RWPE2 (cell line): Measurements from ENCODE around the gene GPATCH8.
"Not testable (repeated sequence)": the region's sequence is repeated elsewhere in the genome, so short reads cannot be mapped to it uniquely, and the experiment has no call there.

Experiments used
- ATAC-seq: fragments of 200-7000 bp; cut with Tn5 transposase; 3 replicates; pipeline ENCODE4 v1.9.1; 2021; ENCODE audit warnings: low read depth
- DNase-seq: peaks from one replicate; pipeline ENCODE4 v3.0.0-alpha.2; 2020; ENCODE audit warnings: low spot score
- H3K27ac ChIP-seq: fragments of 450-650 bp; 2 replicates; pipeline ENCODE4 v1.5.1; 2017; ENCODE audit warnings: mild to moderate bottlenecking; ENCODE audit not compliant: poor library complexity, severe bottlenecking
- H3K27me3 ChIP-seq: fragments of 250-450 bp; sonication (Bioruptor Pico); 2 replicates; pipeline ENCODE4 v1.5.1; 2021; ENCODE audit warnings: mild to moderate bottlenecking, moderate library complexity; ENCODE audit not compliant: insufficient read depth, poor library complexity, severe bottlenecking
- H3K36me3 ChIP-seq: fragments of 250-450 bp; sonication (Bioruptor Pico); 2 replicates; pipeline ENCODE4 v1.5.1; 2020; ENCODE audit warnings: low read depth, mild to moderate bottlenecking, moderate library complexity
- H3K4me1 ChIP-seq: fragments of 250-450 bp; sonication (Bioruptor Pico); 2 replicates; pipeline ENCODE4 v1.5.1; 2021; ENCODE audit warnings: mild to moderate bottlenecking, moderate library complexity; ENCODE audit not compliant: insufficient read depth, poor library complexity, severe bottlenecking
- H3K4me3 ChIP-seq: fragments of 250-450 bp; sonication (Bioruptor Pico); 2 replicates; pipeline ENCODE4 v1.5.1; 2021; ENCODE audit warnings: mild to moderate bottlenecking, moderate library complexity; ENCODE audit not compliant: severe bottlenecking
- H3K9me3 ChIP-seq: fragments of 250-450 bp; sonication (Bioruptor Pico); 2 replicates; pipeline ENCODE4 v1.5.1; 2021; ENCODE audit warnings: mild to moderate bottlenecking, moderate library complexity; ENCODE audit not compliant: severe bottlenecking
- TF ChIP-seq, protein P1 (sequence below): fragments of 450-650 bp; IDR thresholded peaks from one replicate; pipeline ENCODE4 v1.5.1; 2017; ENCODE audit warnings: mild to moderate bottlenecking, moderate library complexity; ENCODE audit not compliant: poor library complexity, severe bottlenecking

GPATCH8 gene

DNA sequence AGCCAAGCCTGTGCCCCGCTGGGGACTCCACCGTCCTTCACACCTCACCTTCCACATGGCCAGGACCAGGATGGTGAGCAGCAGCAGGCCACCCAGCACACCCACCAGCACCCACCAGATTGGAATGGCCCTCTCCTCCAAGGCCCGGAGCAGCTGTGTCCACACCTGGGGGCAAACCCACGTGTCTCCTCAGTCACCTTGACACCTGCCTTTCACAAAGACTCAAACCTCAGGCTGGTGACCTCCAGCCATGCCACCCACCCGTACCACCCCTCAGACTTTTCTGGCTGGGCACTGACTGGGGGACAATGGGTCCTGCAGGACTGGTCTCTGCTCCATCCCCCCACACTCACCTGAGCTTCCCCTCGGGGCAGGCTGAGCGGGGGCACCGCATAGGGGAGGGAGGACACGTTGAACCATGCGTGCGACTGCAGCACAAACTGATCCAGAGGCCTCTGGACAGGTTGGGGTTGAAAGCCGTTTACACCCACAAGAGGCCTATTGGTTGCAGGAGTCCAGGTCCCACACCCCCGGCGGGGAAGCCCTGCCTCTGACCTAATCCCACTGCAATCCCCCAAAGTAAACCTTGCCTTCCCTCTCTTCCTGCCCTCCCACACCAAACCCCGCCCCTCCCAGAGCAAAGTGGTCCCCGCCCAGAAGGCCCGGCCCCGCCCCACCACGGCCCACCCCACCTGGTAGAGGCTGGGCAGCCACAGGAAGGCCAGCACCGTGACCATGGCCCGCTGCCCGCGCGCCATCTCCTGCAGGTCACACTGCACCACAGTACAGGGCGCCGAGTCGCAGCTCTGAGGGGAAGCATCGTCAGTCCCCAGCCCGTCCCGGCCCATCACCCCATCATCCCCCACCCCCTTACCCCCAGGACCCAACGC lies 128.7 kb downstream of the GPATCH8 start:
- H3K36me3 ChIP-seq: no peaks in the 10 kb centered on the region
- H3K9me3 ChIP-seq: no peaks in the 10 kb centered on the region
- TF ChIP-seq, protein P1, sequence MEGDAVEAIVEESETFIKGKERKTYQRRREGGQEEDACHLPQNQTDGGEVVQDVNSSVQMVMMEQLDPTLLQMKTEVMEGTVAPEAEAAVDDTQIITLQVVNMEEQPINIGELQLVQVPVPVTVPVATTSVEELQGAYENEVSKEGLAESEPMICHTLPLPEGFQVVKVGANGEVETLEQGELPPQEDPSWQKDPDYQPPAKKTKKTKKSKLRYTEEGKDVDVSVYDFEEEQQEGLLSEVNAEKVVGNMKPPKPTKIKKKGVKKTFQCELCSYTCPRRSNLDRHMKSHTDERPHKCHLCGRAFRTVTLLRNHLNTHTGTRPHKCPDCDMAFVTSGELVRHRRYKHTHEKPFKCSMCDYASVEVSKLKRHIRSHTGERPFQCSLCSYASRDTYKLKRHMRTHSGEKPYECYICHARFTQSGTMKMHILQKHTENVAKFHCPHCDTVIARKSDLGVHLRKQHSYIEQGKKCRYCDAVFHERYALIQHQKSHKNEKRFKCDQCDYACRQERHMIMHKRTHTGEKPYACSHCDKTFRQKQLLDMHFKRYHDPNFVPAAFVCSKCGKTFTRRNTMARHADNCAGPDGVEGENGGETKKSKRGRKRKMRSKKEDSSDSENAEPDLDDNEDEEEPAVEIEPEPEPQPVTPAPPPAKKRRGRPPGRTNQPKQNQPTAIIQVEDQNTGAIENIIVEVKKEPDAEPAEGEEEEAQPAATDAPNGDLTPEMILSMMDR: no peak
- DNase-seq (no peak), ATAC-seq (no peak; the same call in 2 of the 3 replicates)
- no peaks in the 10 kb centered on the region for H3K4me1 ChIP-seq
- H3K4me3 ChIP-seq: no peak overlapping the region
- H3K27ac ChIP-seq: no peak overlapping the region
- no peaks in the 10 kb centered on the region for H3K27me3 ChIP-seq

DNA sequence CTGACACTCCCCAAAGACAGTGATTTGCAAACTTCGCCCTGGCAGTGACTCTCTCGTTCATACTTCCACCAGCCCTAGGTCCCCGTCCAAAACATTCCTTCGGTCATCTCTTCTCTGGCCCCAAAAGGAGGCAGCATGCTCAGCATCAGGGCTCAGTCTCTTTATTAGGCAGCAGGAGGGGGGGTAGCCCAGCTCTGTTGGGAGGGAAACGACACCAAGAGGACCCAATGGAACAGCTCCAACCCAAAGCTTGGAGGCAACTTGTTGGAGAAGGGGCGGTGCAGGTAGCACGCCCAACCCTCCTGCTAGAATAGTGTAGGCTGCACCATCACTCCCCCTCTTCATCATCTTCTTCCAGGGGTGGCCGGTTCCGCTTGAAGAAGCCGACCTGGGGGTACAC lies 131.2 kb downstream of the GPATCH8 start:
- Histone ChIP-seq H3K27me3 (no peaks in the 10 kb centered on the region), H3K27ac (no peak overlapping the region), H3K9me3 (no peaks in the 10 kb centered on the region), H3K36me3 (no peaks in the 10 kb centered on the region), H3K4me1 (no peaks in the 10 kb centered on the region), H3K4me3 (no peak overlapping the region)
- DNase-seq (no peak), ATAC-seq (no peak)
- TF ChIP-seq, protein P1: no peak

DNA sequence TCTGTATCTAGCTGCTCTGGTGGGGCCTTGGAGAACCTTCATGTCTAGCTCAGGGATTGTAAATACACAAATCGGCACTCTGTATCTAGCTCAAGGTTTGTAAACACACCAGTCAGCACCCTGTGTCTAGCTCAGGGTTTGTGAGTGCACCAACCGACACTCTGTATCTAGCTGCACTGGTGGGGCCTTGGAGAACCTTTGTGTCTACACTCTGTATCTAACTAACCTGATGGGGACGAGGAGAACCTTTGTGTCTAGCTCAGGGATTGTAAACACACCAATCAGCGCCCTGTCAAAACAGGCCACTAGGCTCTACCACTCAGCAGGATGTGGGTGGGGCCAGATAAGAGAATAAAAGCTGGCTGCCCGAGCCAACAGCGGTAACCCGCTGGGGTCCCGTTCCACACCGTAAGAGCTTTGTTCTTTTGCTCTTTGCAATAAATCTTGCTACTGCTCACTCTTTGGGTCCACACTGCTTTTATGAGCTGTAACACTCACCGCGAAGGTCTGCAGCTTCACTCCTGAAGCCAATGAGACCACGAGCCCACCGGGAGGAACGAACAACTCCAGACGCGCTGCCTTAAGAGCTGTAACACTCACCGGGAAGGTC lies 133.7 kb downstream of the GPATCH8 start:
- ATAC-seq, DNase-seq, H3K27ac ChIP-seq: not testable (repeated sequence)

DNA sequence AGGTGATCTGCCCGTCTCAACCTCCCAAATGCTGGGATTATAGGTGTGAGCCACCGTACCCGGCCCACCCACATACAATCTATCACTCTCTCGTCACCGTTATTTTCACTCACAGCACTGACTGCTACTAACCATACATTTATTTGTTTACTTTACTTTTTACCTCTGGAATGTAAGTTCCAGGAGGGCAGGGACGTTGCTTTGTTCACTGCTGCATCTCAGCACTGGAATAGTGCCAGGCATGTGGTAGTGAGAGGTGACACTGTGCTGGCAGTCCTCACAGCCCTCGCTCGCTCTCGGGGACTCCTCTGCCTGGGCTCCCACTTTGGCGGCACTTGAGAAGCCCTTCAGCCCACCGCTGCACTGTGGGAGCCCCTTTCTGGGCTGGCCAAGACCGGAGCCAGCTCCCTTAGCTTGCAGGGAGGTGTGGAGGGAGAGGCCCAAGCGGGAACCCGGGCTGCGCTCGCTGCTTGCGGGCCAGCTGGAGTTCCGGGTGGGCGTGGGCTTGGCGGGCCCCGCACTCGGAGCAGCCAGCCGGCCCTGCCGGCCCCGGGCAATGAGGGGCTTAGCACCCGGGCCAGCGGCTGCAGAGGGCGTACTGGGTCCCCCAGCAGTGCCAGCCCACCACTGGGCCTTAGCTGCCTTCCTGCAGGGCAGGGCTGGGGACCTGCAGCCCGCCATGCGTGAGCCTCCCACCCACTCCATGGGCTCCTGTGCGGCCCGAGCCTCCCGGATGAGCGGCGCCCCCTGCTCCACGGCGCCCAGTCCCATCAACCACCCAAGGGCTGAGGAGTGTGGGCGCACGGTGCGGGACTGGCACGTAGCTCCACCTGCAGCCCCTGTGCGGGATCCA lies 134.6 kb downstream of the GPATCH8 start:
- not testable (repeated sequence) for H3K27me3 ChIP-seq, DNase-seq, H3K9me3 ChIP-seq, H3K4me1 ChIP-seq, H3K36me3 ChIP-seq, ATAC-seq, H3K4me3 ChIP-seq, H3K27ac ChIP-seq

More for the DNA sequence above, 133.7 kb downstream of the GPATCH8 start:
- not testable (repeated sequence) for H3K4me1 ChIP-seq, H3K9me3 ChIP-seq, H3K4me3 ChIP-seq, H3K36me3 ChIP-seq, H3K27me3 ChIP-seq

DNA sequence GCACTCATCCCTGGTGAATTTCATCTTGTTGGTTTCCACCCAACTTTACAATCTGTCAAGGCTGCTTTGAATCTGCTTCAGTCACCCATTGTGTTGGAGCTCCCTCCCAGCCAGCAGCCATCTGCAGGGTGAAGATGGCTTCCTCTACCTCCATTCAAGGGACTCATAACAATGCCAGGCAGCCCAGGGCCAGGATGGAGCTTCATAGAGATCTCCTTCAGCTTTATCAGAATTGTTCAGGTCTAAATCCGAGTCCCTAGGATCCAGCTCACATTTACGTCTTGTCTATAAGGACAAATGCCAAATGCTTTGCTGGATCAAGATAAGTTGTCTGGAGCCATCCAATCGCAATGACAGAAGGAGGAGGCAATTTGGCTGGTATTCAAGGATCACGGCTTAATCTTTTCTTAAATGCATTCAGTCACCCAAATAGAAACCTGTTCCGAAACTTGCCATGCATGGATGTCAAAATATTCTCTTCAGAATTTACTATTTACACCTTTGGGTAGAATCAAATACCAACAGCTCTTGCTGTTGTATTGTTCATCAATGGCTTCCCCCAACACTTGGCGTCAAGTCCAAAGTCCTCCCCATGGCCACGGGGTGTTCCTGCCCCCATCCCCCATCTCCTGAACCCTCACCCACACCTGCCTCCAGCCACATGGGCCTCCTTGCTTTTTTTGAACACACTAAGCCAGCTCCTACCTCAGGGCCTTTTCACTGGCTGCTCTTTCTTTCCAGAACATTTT lies 135.8 kb downstream of the GPATCH8 start:
- Histone ChIP-seq H3K27me3 (no peaks in the 10 kb centered on the region), H3K27ac (no peak overlapping the region), H3K9me3 (no peaks in the 10 kb centered on the region), H3K4me3 (no peak overlapping the region), H3K36me3 (no peaks in the 10 kb centered on the region), H3K4me1 (no peaks in the 10 kb centered on the region)
- TF ChIP-seq, protein P1: no peak
- DNase-seq: no peak
- no peak for ATAC-seq

DNA sequence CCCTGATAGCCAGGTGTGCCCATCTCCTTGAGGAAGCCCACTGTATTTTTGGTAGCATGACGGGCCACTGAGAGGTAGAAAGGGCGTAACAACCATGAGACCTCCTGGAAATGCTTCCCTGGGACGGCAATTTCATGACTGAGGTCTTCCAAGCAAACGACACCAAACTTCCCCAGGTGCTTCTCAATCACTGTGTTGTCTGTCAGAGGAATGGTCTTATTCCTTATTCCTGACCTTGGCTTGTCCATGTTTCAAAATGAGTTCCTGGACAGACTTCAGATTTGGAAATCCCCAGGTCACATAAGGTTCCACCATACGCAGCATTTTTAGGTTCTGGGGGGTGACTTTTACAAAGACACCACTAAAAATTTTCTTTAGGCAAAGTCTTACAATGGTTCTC lies 138.2 kb downstream of the GPATCH8 start:
- DNase-seq, ATAC-seq, H3K9me3 ChIP-seq, H3K4me3 ChIP-seq, H3K27me3 ChIP-seq, H3K4me1 ChIP-seq, H3K36me3 ChIP-seq, H3K27ac ChIP-seq: not testable (repeated sequence)
